SK-MEL-5 (cell line): ENCODE results near the gene SHISA7. TPM values are rescaled to one million over a fixed set of nuclear protein-coding genes. Genes with fewer than 3 reads are reported as not detected.

Experiments used
- DNase-seq: peaks from one replicate; pipeline ENCODE4 v3.0.0-alpha.2; 2016; ENCODE audit warnings: low read depth, low spot score
- in situ Hi-C: cut with HindIII; loops from 2 replicates; pipeline ENCODE4 v1.10.0; 2016; ENCODE audit warnings: low sequenced_read_pairs, high pct_unique_total_duplicates, low pct_unique_long_range_greater_than_20kb
- polyA plus RNA-seq, 2 experiments: library from polyadenylated mRNA; depleted of rRNA; stranded (reverse); fragments of >200 nt; gene quantifications; 2 replicates each; pipeline ENCODE4 v1.2.3, GENCODE V29; 2015
- total RNA-seq: library from RNA; depleted of rRNA; stranded (reverse); fragments of >200 nt; shearing (Covaris generic); gene quantifications from 2 replicates; pipeline ENCODE4 v1.2.3, GENCODE V29; 2014; rRNA removed

The SHISA7 gene
- not detected in 2 replicates for total RNA-seq
- 0.01 TPM in 1 of 2 replicates, not detected in the other for polyA plus RNA-seq (2015; cell fraction: cytosol; rRNA removed)
- polyA plus RNA-seq (2015; cell fraction: nucleus; rRNA removed), result not detected in 2 replicates

- no peak for DNase-seq
- in situ Hi-C loops, result no loop called here
Observed at GRCh38 chr19:55443045-55443823, at the start of gene SHISA7. TSS of gene SHISA7 (minus strand) at chr19:55443300. CDS start at chr19:55442863, 437 bp downstream.

- no peak for DNase-seq
- in situ Hi-C loops, result no loop called here
Observed at GRCh38 chr19:55492362-55492944, 49.4 kb upstream of the SHISA7 start.

- in situ Hi-C loops, result no loop called here
- no peak for DNase-seq
Observed at GRCh38 chr19:55491546-55492360, 48.7 kb upstream of the SHISA7 start.

GRCh38 chr19:55490478-55491432, 47.7 kb upstream of the SHISA7 start:
- in situ Hi-C loops, result no loop called here
- DNase-seq, result no peak

GRCh38 chr19:55489711-55490477, 46.8 kb upstream of the SHISA7 start:
- DNase-seq, result no peak

GRCh38 chr19:55488986-55489710, 46.0 kb upstream of the SHISA7 start:
- in situ Hi-C loops, result no loop called here
- DNase-seq, result no peak

More at GRCh38 chr19:55489711-55490477, 46.8 kb upstream of the SHISA7 start:
- in situ Hi-C loops, result no loop called here

- in situ Hi-C loops, result no loop called here
Observed at GRCh38 chr19:55487924-55488687, 45.0 kb upstream of the SHISA7 start, which contains the start of gene SSC5D. TSS of gene SSC5D (plus strand) at chr19:55488436. CDS start at chr19:55488590, 154 bp downstream.

GRCh38 chr19:55486971-55487923, 44.1 kb upstream of the SHISA7 start:
- in situ Hi-C loops, result no loop called here
- no peak for DNase-seq

More at GRCh38 chr19:55487924-55488687, 45.0 kb upstream of the SHISA7 start, which contains the start of gene SSC5D:
- no peak for DNase-seq

GRCh38 chr19:55486043-55486970, 43.2 kb upstream of the SHISA7 start:
- in situ Hi-C loops, result no loop called here
- DNase-seq, result no peak

GRCh38 chr19:55485439-55486011, 42.4 kb upstream of the SHISA7 start:
- DNase-seq, result no peak
- in situ Hi-C loops, result no loop called here

- DNase-seq, result peak; percentile 51
- in situ Hi-C loops, result no loop called here
Observed at GRCh38 chr19:55484593-55485438, 41.7 kb upstream of the SHISA7 start, which contains the start of gene NAT14. TSS of gene NAT14 (plus strand) at chr19:55485188. CDS start at chr19:55485709, 521 bp downstream.
